HepG2 (cell line): ENCODE measurements around the gene CUEDC2. TPM values are rescaled to one million over a fixed set of nuclear protein-coding genes. Genes with fewer than 3 reads are reported as not detected.

Experiments
- DMAP1 ChIP-seq: IDR thresholded peaks from 2 replicates; pipeline ENCODE4 v1.6.1; 2016
- HNF4A ChIP-seq: sonication (generic); formaldehyde crosslinking; IDR thresholded peaks from 2 replicates; pipeline ENCODE4 v1.4.0; 2020; ENCODE audit warnings: missing genetic modification reagents
- MAZ ChIP-seq, 2 experiments: sonication (generic) in 1 of 2; formaldehyde crosslinking in 1 of 2; IDR thresholded peaks; 2 replicates each; pipeline versions ENCODE4 v1.5.0 to v1.6.1; 2012 to 2020; ENCODE audit warnings: low read depth in 2 of 2, mild to moderate bottlenecking in 2 of 2, borderline replicate concordance in 1 of 2, improper control_type of control experiment in 1 of 2, low read length in 1 of 2, missing genetic modification reagents in 1 of 2, moderate library complexity in 1 of 2
- NFIC ChIP-seq: IDR thresholded peaks from 2 replicates; pipeline ENCODE4 v1.6.1; 2012; ENCODE audit warnings: mild to moderate bottlenecking, low read length, inconsistent platforms
- SATB2 ChIP-seq: sonication (generic); formaldehyde crosslinking; IDR thresholded peaks from 2 replicates; pipeline ENCODE4 v1.5.0; 2020; ENCODE audit warnings: missing genetic modification reagents
- ZFP90 ChIP-seq: sonication (generic); formaldehyde crosslinking; IDR thresholded peaks from 2 replicates; pipeline ENCODE4 v1.8.0; 2022; ENCODE audit warnings: missing genetic modification reagents, mild to moderate bottlenecking, inconsistent platforms, borderline replicate concordance
- ZFX ChIP-seq: sonication (generic); formaldehyde crosslinking; IDR thresholded peaks from 2 replicates; pipeline ENCODE4 v1.4.0; 2020; ENCODE audit warnings: mild to moderate bottlenecking, low read depth, missing genetic modification reagents, moderate library complexity
- ZNF260 ChIP-seq: sonication (generic); formaldehyde crosslinking; IDR thresholded peaks from 2 replicates; pipeline ENCODE4 v1.4.0; 2020; ENCODE audit warnings: missing genetic modification reagents, low read depth, mild to moderate bottlenecking, borderline replicate concordance
- ZNF766 ChIP-seq: sonication (generic); formaldehyde crosslinking; IDR thresholded peaks from 2 replicates; pipeline ENCODE4 v1.5.0; 2020; ENCODE audit warnings: missing genetic modification reagents, borderline replicate concordance
- polyA plus RNA-seq, 8 experiments: library from polyadenylated mRNA; depleted of rRNA in 3 of 8; stranded (reverse) in 7 of 8; unstranded in 1 of 8; fragments of >200 nt; fragmentation: Illumina TruSeq in 4 of 8; extraction: Trizol in 4 of 8; gene quantifications; 2 replicates each; pipeline versions ENCODE4 v1.2.1 to v1.2.3, GENCODE V29; 2011 to 2016; ENCODE audit warnings: low read depth in 4 of 8, missing spikeins in 1 of 8, mixed read lengths in 1 of 8; ENCODE audit not compliant: insufficient read depth in 1 of 8
- total RNA-seq, 5 experiments: library from RNA; depleted of rRNA; stranded (reverse); fragments of >200 nt; fragmentation: Illumina TruSeq; extraction: Trizol; gene quantifications; 2 replicates each; pipeline ENCODE4 v1.2.3, GENCODE V29; 2016; ENCODE audit warnings: low read depth in 1 of 5
- TF ChIP-seq, protein P1 (sequence below): sonication (generic); formaldehyde crosslinking; IDR thresholded peaks from 2 replicates; pipeline ENCODE4 v1.5.1; 2020; ENCODE audit warnings: mild to moderate bottlenecking, missing genetic modification reagents, moderate library complexity
- TF ChIP-seq, protein P2 (sequence below): sonication (generic); formaldehyde crosslinking; IDR thresholded peaks from 2 replicates; pipeline ENCODE4 v1.9.0; 2021; ENCODE audit warnings: missing genetic modification reagents, mild to moderate bottlenecking, borderline replicate concordance
- TF ChIP-seq, protein P3 (sequence below): IDR thresholded peaks from 2 replicates; pipeline ENCODE4 v1.6.1; 2012; ENCODE audit warnings: inconsistent platforms
- TF ChIP-seq, protein P4 (sequence below): sonication (generic); formaldehyde crosslinking; IDR thresholded peaks from 2 replicates; pipeline ENCODE4 v1.4.0; 2020; ENCODE audit warnings: low read depth, mild to moderate bottlenecking, missing genetic modification reagents
- TF ChIP-seq, protein P5 (sequence below): sonication (generic); formaldehyde crosslinking; IDR thresholded peaks from 2 replicates; pipeline ENCODE4 v1.4.0; 2020; ENCODE audit warnings: missing genetic modification reagents, borderline replicate concordance

Gene CUEDC2
- total and polyA plus RNA-seq, 2 of the 13 experiments (the other 11 are each of a cell fraction or from before 2014, with no cell fraction given) = 13.1 to 18.4 TPM

DNA sequence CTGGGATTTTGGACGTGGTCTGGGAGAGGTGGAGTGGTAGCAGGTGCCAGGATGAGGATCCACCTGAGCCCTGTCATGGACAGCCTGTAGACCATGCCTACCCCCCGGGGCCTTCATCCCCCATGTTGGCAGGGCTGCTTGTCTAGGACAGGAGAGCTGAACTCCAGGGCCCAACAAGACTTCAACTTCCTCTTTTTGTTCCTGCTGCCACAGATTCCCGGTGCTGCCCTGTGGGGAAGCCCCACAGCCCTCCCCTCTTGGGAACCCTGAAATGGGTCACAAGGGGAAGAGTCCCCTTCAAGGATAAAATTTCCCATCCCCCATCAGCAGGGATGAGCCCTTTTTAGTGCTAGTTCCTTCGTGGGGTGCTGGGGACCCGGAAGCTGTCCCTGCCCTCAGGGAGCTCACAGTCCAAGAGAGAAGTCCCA, 1.3 kb upstream of the CUEDC2 start (continued):
- TF ChIP-seq, protein P1, sequence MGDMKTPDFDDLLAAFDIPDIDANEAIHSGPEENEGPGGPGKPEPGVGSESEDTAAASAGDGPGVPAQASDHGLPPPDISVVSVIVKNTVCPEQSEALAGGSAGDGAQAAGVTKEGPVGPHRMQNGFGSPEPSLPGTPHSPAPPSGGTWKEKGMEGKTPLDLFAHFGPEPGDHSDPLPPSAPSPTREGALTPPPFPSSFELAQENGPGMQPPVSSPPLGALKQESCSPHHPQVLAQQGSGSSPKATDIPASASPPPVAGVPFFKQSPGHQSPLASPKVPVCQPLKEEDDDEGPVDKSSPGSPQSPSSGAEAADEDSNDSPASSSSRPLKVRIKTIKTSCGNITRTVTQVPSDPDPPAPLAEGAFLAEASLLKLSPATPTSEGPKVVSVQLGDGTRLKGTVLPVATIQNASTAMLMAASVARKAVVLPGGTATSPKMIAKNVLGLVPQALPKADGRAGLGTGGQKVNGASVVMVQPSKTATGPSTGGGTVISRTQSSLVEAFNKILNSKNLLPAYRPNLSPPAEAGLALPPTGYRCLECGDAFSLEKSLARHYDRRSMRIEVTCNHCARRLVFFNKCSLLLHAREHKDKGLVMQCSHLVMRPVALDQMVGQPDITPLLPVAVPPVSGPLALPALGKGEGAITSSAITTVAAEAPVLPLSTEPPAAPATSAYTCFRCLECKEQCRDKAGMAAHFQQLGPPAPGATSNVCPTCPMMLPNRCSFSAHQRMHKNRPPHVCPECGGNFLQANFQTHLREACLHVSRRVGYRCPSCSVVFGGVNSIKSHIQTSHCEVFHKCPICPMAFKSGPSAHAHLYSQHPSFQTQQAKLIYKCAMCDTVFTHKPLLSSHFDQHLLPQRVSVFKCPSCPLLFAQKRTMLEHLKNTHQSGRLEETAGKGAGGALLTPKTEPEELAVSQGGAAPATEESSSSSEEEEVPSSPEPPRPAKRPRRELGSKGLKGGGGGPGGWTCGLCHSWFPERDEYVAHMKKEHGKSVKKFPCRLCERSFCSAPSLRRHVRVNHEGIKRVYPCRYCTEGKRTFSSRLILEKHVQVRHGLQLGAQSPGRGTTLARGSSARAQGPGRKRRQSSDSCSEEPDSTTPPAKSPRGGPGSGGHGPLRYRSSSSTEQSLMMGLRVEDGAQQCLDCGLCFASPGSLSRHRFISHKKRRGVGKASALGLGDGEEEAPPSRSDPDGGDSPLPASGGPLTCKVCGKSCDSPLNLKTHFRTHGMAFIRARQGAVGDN (CRISPR knock-in tag) = peak; percentile 19; the same call in 1 of the 2 replicates
- TF ChIP-seq HNF4A (peak; percentile 25; the same call in 1 of the 2 replicates), NFIC (0 out of 2 replicates have a peak, but pooled peaks have one; percentile 11), ZNF766 (CRISPR knock-in tag) (0 out of 2 replicates have a peak, but pooled peaks have one; percentile 19), ZNF260 (CRISPR knock-in tag) (no peak), SATB2 (CRISPR knock-in tag) (no peak), ZFP90 (CRISPR knock-in tag) (0 out of 2 replicates have a peak, but pooled peaks have one; percentile 11), MAZ (IDR thresholded peaks at IDR 0.05; ENCODE audit: borderline replicate concordance, low read depth, low read length) (no peak), MAZ (CRISPR knock-in tag; IDR thresholded peaks at IDR 0.05; ENCODE audit: low read depth) (no peak), DMAP1 (CRISPR knock-in tag) (0 out of 2 replicates have a peak, but pooled peaks have one; percentile 12), ZFX (0 out of 2 replicates have a peak, but pooled peaks have one; percentile 37)
- TF ChIP-seq, protein P2, sequence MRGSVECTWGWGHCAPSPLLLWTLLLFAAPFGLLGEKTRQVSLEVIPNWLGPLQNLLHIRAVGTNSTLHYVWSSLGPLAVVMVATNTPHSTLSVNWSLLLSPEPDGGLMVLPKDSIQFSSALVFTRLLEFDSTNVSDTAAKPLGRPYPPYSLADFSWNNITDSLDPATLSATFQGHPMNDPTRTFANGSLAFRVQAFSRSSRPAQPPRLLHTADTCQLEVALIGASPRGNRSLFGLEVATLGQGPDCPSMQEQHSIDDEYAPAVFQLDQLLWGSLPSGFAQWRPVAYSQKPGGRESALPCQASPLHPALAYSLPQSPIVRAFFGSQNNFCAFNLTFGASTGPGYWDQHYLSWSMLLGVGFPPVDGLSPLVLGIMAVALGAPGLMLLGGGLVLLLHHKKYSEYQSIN (CRISPR knock-in tag) = no peak
- TF ChIP-seq, protein P3, sequence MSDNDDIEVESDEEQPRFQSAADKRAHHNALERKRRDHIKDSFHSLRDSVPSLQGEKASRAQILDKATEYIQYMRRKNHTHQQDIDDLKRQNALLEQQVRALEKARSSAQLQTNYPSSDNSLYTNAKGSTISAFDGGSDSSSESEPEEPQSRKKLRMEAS = 0 out of 2 replicates have a peak, but pooled peaks have one; percentile 2
- TF ChIP-seq, protein P4, sequence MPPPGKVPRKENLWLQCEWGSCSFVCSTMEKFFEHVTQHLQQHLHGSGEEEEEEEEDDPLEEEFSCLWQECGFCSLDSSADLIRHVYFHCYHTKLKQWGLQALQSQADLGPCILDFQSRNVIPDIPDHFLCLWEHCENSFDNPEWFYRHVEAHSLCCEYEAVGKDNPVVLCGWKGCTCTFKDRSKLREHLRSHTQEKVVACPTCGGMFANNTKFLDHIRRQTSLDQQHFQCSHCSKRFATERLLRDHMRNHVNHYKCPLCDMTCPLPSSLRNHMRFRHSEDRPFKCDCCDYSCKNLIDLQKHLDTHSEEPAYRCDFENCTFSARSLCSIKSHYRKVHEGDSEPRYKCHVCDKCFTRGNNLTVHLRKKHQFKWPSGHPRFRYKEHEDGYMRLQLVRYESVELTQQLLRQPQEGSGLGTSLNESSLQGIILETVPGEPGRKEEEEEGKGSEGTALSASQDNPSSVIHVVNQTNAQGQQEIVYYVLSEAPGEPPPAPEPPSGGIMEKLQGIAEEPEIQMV (CRISPR knock-in tag) = no peak
- TF ChIP-seq, protein P5, sequence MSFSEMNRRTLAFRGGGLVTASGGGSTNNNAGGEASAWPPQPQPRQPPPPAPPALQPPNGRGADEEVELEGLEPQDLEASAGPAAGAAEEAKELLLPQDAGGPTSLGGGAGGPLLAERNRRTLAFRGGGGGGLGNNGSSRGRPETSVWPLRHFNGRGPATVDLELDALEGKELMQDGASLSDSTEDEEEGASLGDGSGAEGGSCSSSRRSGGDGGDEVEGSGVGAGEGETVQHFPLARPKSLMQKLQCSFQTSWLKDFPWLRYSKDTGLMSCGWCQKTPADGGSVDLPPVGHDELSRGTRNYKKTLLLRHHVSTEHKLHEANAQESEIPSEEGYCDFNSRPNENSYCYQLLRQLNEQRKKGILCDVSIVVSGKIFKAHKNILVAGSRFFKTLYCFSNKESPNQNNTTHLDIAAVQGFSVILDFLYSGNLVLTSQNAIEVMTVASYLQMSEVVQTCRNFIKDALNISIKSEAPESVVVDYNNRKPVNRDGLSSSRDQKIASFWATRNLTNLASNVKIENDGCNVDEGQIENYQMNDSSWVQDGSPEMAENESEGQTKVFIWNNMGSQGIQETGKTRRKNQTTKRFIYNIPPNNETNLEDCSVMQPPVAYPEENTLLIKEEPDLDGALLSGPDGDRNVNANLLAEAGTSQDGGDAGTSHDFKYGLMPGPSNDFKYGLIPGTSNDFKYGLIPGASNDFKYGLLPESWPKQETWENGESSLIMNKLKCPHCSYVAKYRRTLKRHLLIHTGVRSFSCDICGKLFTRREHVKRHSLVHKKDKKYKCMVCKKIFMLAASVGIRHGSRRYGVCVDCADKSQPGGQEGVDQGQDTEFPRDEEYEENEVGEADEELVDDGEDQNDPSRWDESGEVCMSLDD (CRISPR knock-in tag) = peak; percentile 47; the same call in 1 of the 2 replicates
